Measurements from ENCODE around the gene MEI1. TPM values are rescaled to one million over a fixed set of nuclear protein-coding genes. Genes with fewer than 3 reads are reported as not detected.

Gene MEI1
- total RNA-seq (1 to 10 TPM; 1.4 to 2.0 TPM), polyA plus RNA-seq (under 1 TPM in 1 of 2 donors, not detected in 1; 0.49 TPM)
- long read RNA-seq, donor 1, partial matches to known transcripts: 0 of 1 reads
- long read RNA-seq, donor 1, other reads (novel, unspliced or antisense): 0 of 1 reads
- long read RNA-seq, donor 2, partial matches to known transcripts: 0 of 1 reads
- long read RNA-seq, donor 2, other reads (novel, unspliced or antisense): 1 of 1 reads

- no peaks in the 10 kb centered on the region for H3K4me1 ChIP-seq (ENCODE audit: control insufficient read depth in 1 of 2, insufficient read depth in 2 of 2, low read length in 2 of 2)
- H3K9me3 ChIP-seq (ENCODE audit: control insufficient read depth, low read length): no peaks in the 10 kb centered on the region
- 38 to 40% methylated on average over 67 to 69 of the region's 69 CpGs for WGBS, 2 donors
- H3K27ac ChIP-seq (ENCODE audit: low read depth in 1 of 2, low read length in 2 of 2): no peak within 1 kb of the TSS
- intact Hi-C loops (cut with DNase I): no loop called here
- DNase-seq (peak; percentile 94 to 96), ATAC-seq (ENCODE audit: low FRiP score) (peak; percentile 80)
- H3K36me3 ChIP-seq (ENCODE audit: control insufficient read depth in 1 of 2, insufficient read depth in 2 of 2, low read length in 1 of 2): no peaks in the 10 kb centered on the region
- no peak within 1 kb of the TSS for H3K4me3 ChIP-seq (ENCODE audit: low read length in 2 of 2)
- H3K27me3 ChIP-seq (ENCODE audit: control insufficient read depth in 1 of 2, insufficient read depth in 2 of 2, low read length in 1 of 2): no peaks in the 10 kb centered on the region
These were observed at the start of gene MEI1 for GRCh38 chr22:41699264-41700107. Gene MEI1 (plus strand): TSS chr22:41699503. CDS start chr22:41699539, 36 bp downstream.

- H3K36me3 ChIP-seq (ENCODE audit: control insufficient read depth in 1 of 2, insufficient read depth in 2 of 2, low read length in 1 of 2): peaks cover 4 to 25% of the 10 kb centered on the region in 2 donors
These were observed 49.1 kb upstream of the MEI1 start for GRCh38 chr22:41650229-41650628.

GRCh38 chr22:41650821-41651220, 48.5 kb upstream of the MEI1 start:
- no peak for ATAC-seq (ENCODE audit: low FRiP score)
- Histone ChIP-seq H3K9me3 (ENCODE audit: control insufficient read depth, low read length) (no peaks in the 10 kb centered on the region), H3K4me1 (ENCODE audit: control insufficient read depth in 1 of 2, insufficient read depth in 2 of 2, low read length in 2 of 2) (no peaks in the 10 kb centered on the region), H3K36me3 (ENCODE audit: control insufficient read depth in 1 of 2, insufficient read depth in 2 of 2, low read length in 1 of 2) (peaks cover 4 to 27% of the 10 kb centered on the region in 2 donors), H3K27ac (ENCODE audit: low read depth in 1 of 2, low read length in 2 of 2) (no peak overlapping the region), H3K4me3 (ENCODE audit: low read length in 2 of 2) (no peak overlapping the region), H3K27me3 (ENCODE audit: control insufficient read depth in 1 of 2, insufficient read depth in 2 of 2, low read length in 1 of 2) (no peaks in the 10 kb centered on the region)
- intact Hi-C loops (cut with DNase I): no loop called here
- WGBS, 2 donors: 87 to 91% methylated on average over 11 of the region's 11 CpGs
- DNase-seq: no peak

More at GRCh38 chr22:41650229-41650628, 49.1 kb upstream of the MEI1 start:
- DNase-seq: no peak
- 83 to 96% methylated on average over 1 of the region's 1 CpG for WGBS, 2 donors
- no peak overlapping the region for H3K4me3 ChIP-seq (ENCODE audit: low read length in 2 of 2)
- intact Hi-C loops (cut with DNase I): no loop called here
- H3K4me1 ChIP-seq (ENCODE audit: control insufficient read depth in 1 of 2, insufficient read depth in 2 of 2, low read length in 2 of 2): no peaks in the 10 kb centered on the region
- no peaks in the 10 kb centered on the region for H3K9me3 ChIP-seq (ENCODE audit: control insufficient read depth, low read length)
- no peak for ATAC-seq (ENCODE audit: low FRiP score)
- H3K27me3 ChIP-seq (ENCODE audit: control insufficient read depth in 1 of 2, insufficient read depth in 2 of 2, low read length in 1 of 2): no peaks in the 10 kb centered on the region
- no peak overlapping the region for H3K27ac ChIP-seq (ENCODE audit: low read depth in 1 of 2, low read length in 2 of 2)

- 86 to 90% methylated on average over 3 of the region's 3 CpGs for WGBS, 2 donors
These were observed 45.0 kb upstream of the MEI1 start for GRCh38 chr22:41654322-41654721.

GRCh38 chr22:41656556-41656955, 42.7 kb upstream of the MEI1 start:
- DNase-seq (no peak), ATAC-seq (ENCODE audit: low FRiP score) (no peak)
- Histone ChIP-seq H3K4me3 (ENCODE audit: low read length in 2 of 2) (no peak overlapping the region), H3K9me3 (ENCODE audit: control insufficient read depth, low read length) (no peaks in the 10 kb centered on the region), H3K36me3 (ENCODE audit: control insufficient read depth in 1 of 2, insufficient read depth in 2 of 2, low read length in 1 of 2) (peaks cover 27 to 29% of the 10 kb centered on the region in 2 donors), H3K27ac (ENCODE audit: low read depth in 1 of 2, low read length in 2 of 2) (no peak overlapping the region), H3K4me1 (ENCODE audit: control insufficient read depth in 1 of 2, insufficient read depth in 2 of 2, low read length in 2 of 2) (no peaks in the 10 kb centered on the region), H3K27me3 (ENCODE audit: control insufficient read depth in 1 of 2, insufficient read depth in 2 of 2, low read length in 1 of 2) (no peaks in the 10 kb centered on the region)
- WGBS, 2 donors: 64 to 67% methylated on average over 5 of the region's 5 CpGs
- intact Hi-C loops (cut with DNase I): no loop called here

More at GRCh38 chr22:41654322-41654721, 45.0 kb upstream of the MEI1 start:
- no peaks in the 10 kb centered on the region for H3K4me1 ChIP-seq (ENCODE audit: control insufficient read depth in 1 of 2, insufficient read depth in 2 of 2, low read length in 2 of 2)
- no peaks in the 10 kb centered on the region for H3K27me3 ChIP-seq (ENCODE audit: control insufficient read depth in 1 of 2, insufficient read depth in 2 of 2, low read length in 1 of 2)
- ATAC-seq (ENCODE audit: low FRiP score): no peak
- DNase-seq: no peak
- H3K36me3 ChIP-seq (ENCODE audit: control insufficient read depth in 1 of 2, insufficient read depth in 2 of 2, low read length in 1 of 2): peaks cover 16 to 31% of the 10 kb centered on the region in 2 donors
- intact Hi-C loops (cut with DNase I): no loop called here
- no peaks in the 10 kb centered on the region for H3K9me3 ChIP-seq (ENCODE audit: control insufficient read depth, low read length)
- no peak overlapping the region for H3K4me3 ChIP-seq (ENCODE audit: low read length in 2 of 2)
- no peak overlapping the region for H3K27ac ChIP-seq (ENCODE audit: low read depth in 1 of 2, low read length in 2 of 2)

GRCh38 chr22:41657709-41658108, 41.6 kb upstream of the MEI1 start:
- Histone ChIP-seq H3K27me3 (ENCODE audit: control insufficient read depth in 1 of 2, insufficient read depth in 2 of 2, low read length in 1 of 2) (no peaks in the 10 kb centered on the region), H3K36me3 (ENCODE audit: control insufficient read depth in 1 of 2, insufficient read depth in 2 of 2, low read length in 1 of 2) (peaks cover 26 to 27% of the 10 kb centered on the region in 2 donors)
- 96 to 97% methylated on average over 6 of the region's 6 CpGs for WGBS, 2 donors

GRCh38 chr22:41658869-41659268, 40.4 kb upstream of the MEI1 start:
- no peak overlapping the region for H3K27ac ChIP-seq (ENCODE audit: low read depth in 1 of 2, low read length in 2 of 2)
- no peaks in the 10 kb centered on the region for H3K9me3 ChIP-seq (ENCODE audit: control insufficient read depth, low read length)
- no peaks in the 10 kb centered on the region for H3K27me3 ChIP-seq (ENCODE audit: control insufficient read depth in 1 of 2, insufficient read depth in 2 of 2, low read length in 1 of 2)
- no peak for ATAC-seq (ENCODE audit: low FRiP score)
- H3K36me3 ChIP-seq (ENCODE audit: control insufficient read depth in 1 of 2, insufficient read depth in 2 of 2, low read length in 1 of 2): peaks cover 23 to 26% of the 10 kb centered on the region in 2 donors
- no peaks in the 10 kb centered on the region for H3K4me1 ChIP-seq (ENCODE audit: control insufficient read depth in 1 of 2, insufficient read depth in 2 of 2, low read length in 2 of 2)
- DNase-seq: no peak
- 92 to 94% methylated on average over 17 of the region's 17 CpGs for WGBS, 2 donors
- intact Hi-C loops (cut with DNase I): no loop called here
- no peak overlapping the region for H3K4me3 ChIP-seq (ENCODE audit: low read length in 2 of 2)

More at GRCh38 chr22:41657709-41658108, 41.6 kb upstream of the MEI1 start:
- Histone ChIP-seq H3K4me3 (ENCODE audit: low read length in 2 of 2) (no peak overlapping the region), H3K27ac (ENCODE audit: low read depth in 1 of 2, low read length in 2 of 2) (no peak overlapping the region), H3K4me1 (ENCODE audit: control insufficient read depth in 1 of 2, insufficient read depth in 2 of 2, low read length in 2 of 2) (no peaks in the 10 kb centered on the region), H3K9me3 (ENCODE audit: control insufficient read depth, low read length) (no peaks in the 10 kb centered on the region)
- intact Hi-C loops (cut with DNase I): no loop called here
- ATAC-seq (ENCODE audit: low FRiP score): no peak
- DNase-seq: peak in 1 of 2 donors; percentile 63

GRCh38 chr22:41659941-41660340, 39.4 kb upstream of the MEI1 start:
- WGBS, 2 donors: 84 to 88% methylated on average over 1 of the region's 1 CpG
- Histone ChIP-seq H3K9me3 (ENCODE audit: control insufficient read depth, low read length) (no peaks in the 10 kb centered on the region), H3K4me1 (ENCODE audit: control insufficient read depth in 1 of 2, insufficient read depth in 2 of 2, low read length in 2 of 2) (no peaks in the 10 kb centered on the region), H3K27me3 (ENCODE audit: control insufficient read depth in 1 of 2, insufficient read depth in 2 of 2, low read length in 1 of 2) (no peaks in the 10 kb centered on the region), H3K27ac (ENCODE audit: low read depth in 1 of 2, low read length in 2 of 2) (no peak overlapping the region), H3K4me3 (ENCODE audit: low read length in 2 of 2) (no peak overlapping the region), H3K36me3 (ENCODE audit: control insufficient read depth in 1 of 2, insufficient read depth in 2 of 2, low read length in 1 of 2) (peaks cover 23 to 24% of the 10 kb centered on the region in 2 donors)
- ATAC-seq (ENCODE audit: low FRiP score): no peak
- intact Hi-C loops (cut with DNase I): no loop called here
- DNase-seq: no peak
